ENCODE results near the gene MACC1.
A peak's percentile ranks its signal among the peaks of the same experiment; 100 is the strongest.

DNA sequence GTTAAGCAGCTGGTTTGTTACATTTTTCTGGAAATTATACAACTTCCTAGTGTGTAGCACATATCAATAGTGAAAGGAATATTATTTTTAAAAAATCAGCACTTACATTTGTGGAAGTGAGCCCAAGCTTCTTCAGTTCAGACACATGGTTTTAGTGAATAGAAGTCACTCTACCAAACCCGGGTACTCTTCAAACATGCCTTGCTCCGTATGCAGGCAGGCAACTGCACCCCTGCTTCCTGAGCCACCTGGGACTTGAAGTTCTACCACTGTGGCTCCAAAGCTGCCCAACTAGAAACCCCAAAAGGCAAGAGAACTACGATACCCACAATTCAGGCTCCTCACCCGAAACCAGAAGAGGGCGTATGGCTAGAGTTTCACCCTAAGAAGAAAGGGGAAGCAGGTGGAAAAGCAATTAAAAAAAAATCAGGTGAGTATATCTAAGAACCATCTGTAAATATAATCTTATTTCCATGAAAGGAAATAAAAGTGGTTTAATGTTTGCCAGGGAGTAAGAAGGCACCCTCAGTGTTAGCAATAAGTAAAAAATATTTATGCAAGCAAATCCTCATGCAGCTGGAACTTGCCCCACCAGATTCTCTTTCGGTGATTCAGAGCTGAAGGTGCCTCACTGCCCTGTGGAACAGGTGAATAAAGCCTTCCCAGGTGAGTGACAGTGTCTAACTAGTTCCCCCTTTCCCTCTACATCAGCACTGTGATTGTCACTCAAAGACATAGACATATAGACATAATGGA is at the start of gene MACC1:
- TF ChIP-seq, protein P1, sequence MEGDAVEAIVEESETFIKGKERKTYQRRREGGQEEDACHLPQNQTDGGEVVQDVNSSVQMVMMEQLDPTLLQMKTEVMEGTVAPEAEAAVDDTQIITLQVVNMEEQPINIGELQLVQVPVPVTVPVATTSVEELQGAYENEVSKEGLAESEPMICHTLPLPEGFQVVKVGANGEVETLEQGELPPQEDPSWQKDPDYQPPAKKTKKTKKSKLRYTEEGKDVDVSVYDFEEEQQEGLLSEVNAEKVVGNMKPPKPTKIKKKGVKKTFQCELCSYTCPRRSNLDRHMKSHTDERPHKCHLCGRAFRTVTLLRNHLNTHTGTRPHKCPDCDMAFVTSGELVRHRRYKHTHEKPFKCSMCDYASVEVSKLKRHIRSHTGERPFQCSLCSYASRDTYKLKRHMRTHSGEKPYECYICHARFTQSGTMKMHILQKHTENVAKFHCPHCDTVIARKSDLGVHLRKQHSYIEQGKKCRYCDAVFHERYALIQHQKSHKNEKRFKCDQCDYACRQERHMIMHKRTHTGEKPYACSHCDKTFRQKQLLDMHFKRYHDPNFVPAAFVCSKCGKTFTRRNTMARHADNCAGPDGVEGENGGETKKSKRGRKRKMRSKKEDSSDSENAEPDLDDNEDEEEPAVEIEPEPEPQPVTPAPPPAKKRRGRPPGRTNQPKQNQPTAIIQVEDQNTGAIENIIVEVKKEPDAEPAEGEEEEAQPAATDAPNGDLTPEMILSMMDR (IDR thresholded peaks at IDR 0.05; ENCODE audit: low read length): peak; percentile 81
- TF ChIP-seq EZH2 (optimal IDR thresholded peaks at IDR 0.05; ENCODE audit: low read depth, low read length): no peak
- no peak for TF ChIP-seq EZH2phosphoT487 (IDR thresholded peaks at IDR 0.05; ENCODE audit: low read length)
